HepG2 (cell line): ENCODE results near the gene EHBP1. TPM values are rescaled to one million over a fixed set of nuclear protein-coding genes. Genes with fewer than 3 reads are reported as not detected.

Source experiments
- ATAC-seq: fragments of 200-7000 bp; cut with Tn5 transposase; 3 replicates; pipeline ENCODE4 v1.9.1; 2020; ENCODE audit warnings: mild to moderate bottlenecking, moderate library complexity
- BruUV-seq: library from RNA; stranded (reverse); fragments of 400-500 nt; replicated peaks from 2 replicates; lab custom pipeline; 2021; lab: Mats Ljungman, UMichigan
- CTCF ChIA-PET: fragments of 300-600 bp; formaldehyde crosslinking; extraction: SDS; loops from one replicate; lab custom pipeline; 2021; ENCODE audit warnings: low total read pairs, inconsistent platforms, low intra/inter-chr PET ratio; lab: Yijun Ruan, JAX
- POLR2A ChIA-PET: fragments of 350-600 bp; sonication (Branson Sonifier 250); formaldehyde crosslinking; loops from one replicate; lab custom pipeline; 2020; ENCODE audit warnings: antibody characterized with exemption, inconsistent platforms; lab: Yijun Ruan, JAX
- DNase-seq: peaks from one replicate; pipeline ENCODE4 v3.0.0-alpha.2; 2015; ENCODE audit warnings: low spot score
- FAIRE-seq: peaks from 3 replicates; lab custom pipeline; 2011; peaks lifted over from hg19 to GRCh38; lab: Jason Lieb, UNC
- H2AFZ ChIP-seq: one replicate; pipeline ENCODE4 v1.6.1; 2011; ENCODE audit warnings: low read length, inconsistent platforms
- H3K27ac ChIP-seq: fragments of 300-600 bp; 3 replicates; pipeline ENCODE4 v1.8.0; 2011; ENCODE audit warnings: mixed run types, mild to moderate bottlenecking, mixed read lengths, low read length, inconsistent platforms; ENCODE audit not compliant: insufficient read depth; ENCODE audit errors: extremely low read length
- H3K27me3 ChIP-seq, 2 experiments: fragments of 200-600 bp in 1 of 2; 2 replicates in 1 of 2; 3 replicates in 1 of 2; pipeline versions ENCODE4 v1.6.0 to v1.8.0; 2011; ENCODE audit warnings: low read length in 2 of 2, mild to moderate bottlenecking in 2 of 2, moderate library complexity in 2 of 2, inconsistent platforms in 1 of 2; ENCODE audit not compliant: insufficient read depth in 2 of 2, control insufficient read depth in 1 of 2
- H3K36me3 ChIP-seq, 2 experiments: fragments of 200-600 bp in 1 of 2; replicated peaks in 1 of 2; 2 replicates in 1 of 2; 3 replicates in 1 of 2; pipeline versions ENCODE4 v1.5.1 to v1.8.0; 2011; ENCODE audit warnings: low read length in 2 of 2, inconsistent platforms in 1 of 2; ENCODE audit not compliant: insufficient read depth in 2 of 2, control insufficient read depth in 1 of 2
- H3K4me1 ChIP-seq: 2 replicates; pipeline ENCODE4 v1.5.1; 2012; ENCODE audit warnings: low read length, inconsistent platforms; ENCODE audit not compliant: insufficient read depth
- H3K4me2 ChIP-seq: 2 replicates; pipeline ENCODE4 v1.6.0; 2011; ENCODE audit warnings: low read depth, low read length, inconsistent platforms
- H3K4me3 ChIP-seq, 3 experiments: fragments of 200-600 bp in 1 of 3; sonication (generic), shearing (Covaris generic) in 1 of 3; replicated peaks in 1 of 3; 2 replicates each; pipeline ENCODE4 v1.5.1; 2011 to 2016; ENCODE audit warnings: low read length in 3 of 3, inconsistent platforms in 2 of 3, low read depth in 2 of 3, mild to moderate bottlenecking in 2 of 3, control low read depth in 1 of 3, mixed read lengths in 1 of 3; ENCODE audit not compliant: insufficient read depth in 1 of 3
- H3K79me2 ChIP-seq: one replicate; pipeline ENCODE4 v1.6.1; 2011; ENCODE audit warnings: low read length, inconsistent platforms; ENCODE audit not compliant: insufficient read depth
- H3K9ac ChIP-seq: 2 replicates; pipeline ENCODE4 v1.6.0; 2011; ENCODE audit warnings: mild to moderate bottlenecking, low read depth, low read length, inconsistent platforms; ENCODE audit not compliant: insufficient read depth
- H3K9me3 ChIP-seq: 2 replicates; pipeline ENCODE4 v1.5.1; 2012; ENCODE audit warnings: mild to moderate bottlenecking, low read length
- H4K20me1 ChIP-seq: 2 replicates; pipeline ENCODE4 v1.6.0; 2011; ENCODE audit warnings: inconsistent platforms, mild to moderate bottlenecking, low read length, moderate library complexity; ENCODE audit not compliant: insufficient read depth
- ERF ChIP-seq: IDR thresholded peaks from 2 replicates; pipeline ENCODE4 v1.6.1; 2018; ENCODE audit warnings: missing biosample characterization, missing genetic modification reagents
- HES4 ChIP-seq: sonication (generic); formaldehyde crosslinking; IDR thresholded peaks from 2 replicates; pipeline ENCODE4 v1.9.0; 2021; ENCODE audit warnings: mild to moderate bottlenecking, missing genetic modification reagents, borderline replicate concordance
- HHEX ChIP-seq: IDR thresholded peaks from 2 replicates; pipeline ENCODE4 v1.6.1; 2016; ENCODE audit warnings: control low read depth
- JUNB ChIP-seq: sonication (generic); formaldehyde crosslinking; IDR thresholded peaks from 2 replicates; pipeline ENCODE4 v1.8.0; 2022; ENCODE audit warnings: missing genetic modification reagents, mild to moderate bottlenecking, borderline replicate concordance
- KAT7 ChIP-seq: IDR thresholded peaks from 2 replicates; pipeline ENCODE4 v1.6.1; 2018; ENCODE audit warnings: borderline replicate concordance, missing compliant biosample characterization
- KDM2A ChIP-seq: sonication (generic); formaldehyde crosslinking; IDR thresholded peaks from 2 replicates; pipeline ENCODE4 v1.4.0; 2020; ENCODE audit warnings: low read depth, missing genetic modification reagents, borderline replicate concordance
- NBN ChIP-seq: fragments of 450-650 bp; conservative IDR thresholded peaks from 2 replicates; pipeline ENCODE4 v1.6.1; 2017
- PAF1 ChIP-seq: IDR thresholded peaks from 2 replicates; pipeline ENCODE4 v1.6.1; 2016; ENCODE audit warnings: missing genetic modification reagents, missing compliant biosample characterization
- SETDB1 ChIP-seq: sonication (generic); formaldehyde crosslinking; IDR thresholded peaks from 2 replicates; pipeline ENCODE4 v1.5.1; 2020; ENCODE audit warnings: missing genetic modification reagents, mild to moderate bottlenecking, borderline replicate concordance
- ZBTB7A ChIP-seq: sonication (generic); formaldehyde crosslinking; IDR thresholded peaks from 2 replicates; pipeline ENCODE4 v1.8.0; 2022; ENCODE audit warnings: mild to moderate bottlenecking, missing genetic modification reagents
- ZNF30 ChIP-seq: sonication (generic); formaldehyde crosslinking; IDR thresholded peaks from 2 replicates; pipeline ENCODE4 v1.5.0; 2020; ENCODE audit warnings: mild to moderate bottlenecking, missing genetic modification reagents
- ZNF496 ChIP-seq: sonication (generic); formaldehyde crosslinking; IDR thresholded peaks from 2 replicates; pipeline ENCODE4 v1.8.1; 2023; ENCODE audit warnings: mild to moderate bottlenecking, moderate library complexity, missing genetic modification reagents; ENCODE audit not compliant: insufficient replicate concordance
- ZSCAN30 ChIP-seq: sonication (generic); formaldehyde crosslinking; IDR thresholded peaks from 2 replicates; pipeline ENCODE4 v1.5.0; 2020; ENCODE audit warnings: mild to moderate bottlenecking, missing genetic modification reagents
- WGBS: methylation state at CpG from one replicate; pipeline ENCODE4 v1.1.6; 2017; ENCODE audit warnings: low lambda C conversion rate; 5-methylcytosine and 5-hydroxymethylcytosine counted together
- in situ Hi-C: cut with HindIII; loops from 2 replicates; pipeline ENCODE4 v1.10.0; 2017; ENCODE audit warnings: low pct_unique_long_range_greater_than_20kb; ENCODE audit not compliant: extremely low pct_ligation_motif_present
- intact Hi-C: fragments of 100-400 bp; cut with micrococcal nuclease; formaldehyde crosslinking; loops from one replicate; pipeline ENCODE4 v1.10.0; 2022; ENCODE audit not compliant: unreplicated experiment
- polyA plus RNA-seq, 8 experiments: library from polyadenylated mRNA; depleted of rRNA in 3 of 8; stranded (reverse) in 7 of 8; unstranded in 1 of 8; fragments of >200 nt; fragmentation: Illumina TruSeq in 4 of 8; extraction: Trizol in 4 of 8; gene quantifications; 2 replicates each; pipeline versions ENCODE4 v1.2.1 to v1.2.3, GENCODE V29; 2011 to 2016; ENCODE audit warnings: low read depth in 4 of 8, missing spikeins in 1 of 8, mixed read lengths in 1 of 8; ENCODE audit not compliant: insufficient read depth in 1 of 8
- total RNA-seq, 5 experiments: library from RNA; depleted of rRNA; stranded (reverse); fragments of >200 nt; fragmentation: Illumina TruSeq; extraction: Trizol; gene quantifications; 2 replicates each; pipeline ENCODE4 v1.2.3, GENCODE V29; 2016; ENCODE audit warnings: low read depth in 1 of 5
- TF ChIP-seq, protein P1 (sequence below): sonication (generic); formaldehyde crosslinking; IDR thresholded peaks from 2 replicates; pipeline ENCODE4 v1.9.0; 2021; ENCODE audit warnings: missing genetic modification reagents, borderline replicate concordance
- TF ChIP-seq, protein P2 (sequence below): sonication (generic); formaldehyde crosslinking; IDR thresholded peaks from 2 replicates; pipeline ENCODE4 v1.8.0; 2022; ENCODE audit warnings: mild to moderate bottlenecking, missing genetic modification reagents, moderate library complexity
- TF ChIP-seq, protein P3 (sequence below): sonication (generic); formaldehyde crosslinking; IDR thresholded peaks from 2 replicates; pipeline ENCODE4 v1.8.0; 2022; ENCODE audit warnings: missing genetic modification reagents, mild to moderate bottlenecking, borderline replicate concordance
- TF ChIP-seq, protein P4 (sequence below): sonication (generic); formaldehyde crosslinking; IDR thresholded peaks from 2 replicates; pipeline ENCODE4 v1.4.0; 2020; ENCODE audit warnings: missing genetic modification reagents, mild to moderate bottlenecking, borderline replicate concordance

The EHBP1 gene
- total and polyA plus RNA-seq, 2 of the 13 experiments (the other 11 are each of a cell fraction or from before 2014, with no cell fraction given), result 93.5 to 146 TPM

DNA sequence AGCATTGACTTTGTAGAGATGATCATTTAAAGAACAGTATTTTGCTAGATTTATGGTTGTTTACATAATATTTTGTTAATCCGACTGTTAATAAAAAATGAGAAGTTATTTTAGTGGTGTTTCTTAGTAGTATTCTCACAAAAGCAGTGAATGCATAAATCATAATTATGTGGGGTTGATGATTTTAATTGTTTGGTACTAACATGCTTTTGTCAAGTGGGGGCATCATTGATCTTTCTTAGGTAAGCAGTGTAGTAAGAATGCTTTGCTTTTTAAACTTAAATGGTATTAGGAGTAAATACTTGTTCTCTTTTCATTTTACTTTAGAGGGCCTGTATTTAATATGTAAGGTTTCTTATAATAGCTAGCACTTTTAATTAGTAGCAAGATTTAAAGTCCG is 235.9 kb downstream of the EHBP1 start:
- ChIA-PET POLR2A (no interaction called here), CTCF (no interaction called here)
- no peak overlapping the region for H3K4me2 ChIP-seq
- no peaks in the 10 kb centered on the region for H4K20me1 ChIP-seq
- WGBS, result 97% methylated on average over 2 of the region's 2 CpGs
- DNase-seq, result no peak
- in situ Hi-C loops, result no loop called here
- H3K27me3 ChIP-seq, result no peaks in the 10 kb centered on the region
- H3K36me3 ChIP-seq, result peaks cover 9 to 68% of the 10 kb centered on the region in 2 experiments
- ATAC-seq, result no peak
- FAIRE-seq, result no peak
- intact Hi-C loops, result no loop called here
- no peaks in the 10 kb centered on the region for H3K79me2 ChIP-seq
- TF ChIP-seq PAF1 (CRISPR knock-in tag) (no peak), JUNB (CRISPR knock-in tag) (no peak), KAT7 (CRISPR knock-in tag) (no peak), HES4 (CRISPR knock-in tag) (no peak), ZNF30 (no peak), KDM2A (CRISPR knock-in tag) (no peak), ZBTB7A (CRISPR knock-in tag) (no peak), SETDB1 (CRISPR knock-in tag) (no peak), HHEX (CRISPR knock-in tag) (no peak), NBN (no peak), ERF (CRISPR knock-in tag) (no peak), ZSCAN30 (CRISPR knock-in tag) (no peak), ZNF496 (CRISPR knock-in tag) (no peak)
- TF ChIP-seq, protein P1, sequence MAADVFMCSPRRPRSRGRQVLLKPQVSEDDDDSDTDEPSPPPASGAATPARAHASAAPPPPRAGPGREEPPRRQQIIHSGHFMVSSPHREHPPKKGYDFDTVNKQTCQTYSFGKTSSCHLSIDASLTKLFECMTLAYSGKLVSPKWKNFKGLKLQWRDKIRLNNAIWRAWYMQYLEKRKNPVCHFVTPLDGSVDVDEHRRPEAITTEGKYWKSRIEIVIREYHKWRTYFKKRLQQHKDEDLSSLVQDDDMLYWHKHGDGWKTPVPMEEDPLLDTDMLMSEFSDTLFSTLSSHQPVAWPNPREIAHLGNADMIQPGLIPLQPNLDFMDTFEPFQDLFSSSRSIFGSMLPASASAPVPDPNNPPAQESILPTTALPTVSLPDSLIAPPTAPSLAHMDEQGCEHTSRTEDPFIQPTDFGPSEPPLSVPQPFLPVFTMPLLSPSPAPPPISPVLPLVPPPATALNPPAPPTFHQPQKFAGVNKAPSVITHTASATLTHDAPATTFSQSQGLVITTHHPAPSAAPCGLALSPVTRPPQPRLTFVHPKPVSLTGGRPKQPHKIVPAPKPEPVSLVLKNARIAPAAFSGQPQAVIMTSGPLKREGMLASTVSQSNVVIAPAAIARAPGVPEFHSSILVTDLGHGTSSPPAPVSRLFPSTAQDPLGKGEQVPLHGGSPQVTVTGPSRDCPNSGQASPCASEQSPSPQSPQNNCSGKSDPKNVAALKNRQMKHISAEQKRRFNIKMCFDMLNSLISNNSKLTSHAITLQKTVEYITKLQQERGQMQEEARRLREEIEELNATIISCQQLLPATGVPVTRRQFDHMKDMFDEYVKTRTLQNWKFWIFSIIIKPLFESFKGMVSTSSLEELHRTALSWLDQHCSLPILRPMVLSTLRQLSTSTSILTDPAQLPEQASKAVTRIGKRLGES (CRISPR knock-in tag), result no peak
- TF ChIP-seq, protein P2, sequence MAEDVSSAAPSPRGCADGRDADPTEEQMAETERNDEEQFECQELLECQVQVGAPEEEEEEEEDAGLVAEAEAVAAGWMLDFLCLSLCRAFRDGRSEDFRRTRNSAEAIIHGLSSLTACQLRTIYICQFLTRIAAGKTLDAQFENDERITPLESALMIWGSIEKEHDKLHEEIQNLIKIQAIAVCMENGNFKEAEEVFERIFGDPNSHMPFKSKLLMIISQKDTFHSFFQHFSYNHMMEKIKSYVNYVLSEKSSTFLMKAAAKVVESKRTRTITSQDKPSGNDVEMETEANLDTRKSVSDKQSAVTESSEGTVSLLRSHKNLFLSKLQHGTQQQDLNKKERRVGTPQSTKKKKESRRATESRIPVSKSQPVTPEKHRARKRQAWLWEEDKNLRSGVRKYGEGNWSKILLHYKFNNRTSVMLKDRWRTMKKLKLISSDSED (CRISPR knock-in tag), result no peak
- TF ChIP-seq, protein P3, sequence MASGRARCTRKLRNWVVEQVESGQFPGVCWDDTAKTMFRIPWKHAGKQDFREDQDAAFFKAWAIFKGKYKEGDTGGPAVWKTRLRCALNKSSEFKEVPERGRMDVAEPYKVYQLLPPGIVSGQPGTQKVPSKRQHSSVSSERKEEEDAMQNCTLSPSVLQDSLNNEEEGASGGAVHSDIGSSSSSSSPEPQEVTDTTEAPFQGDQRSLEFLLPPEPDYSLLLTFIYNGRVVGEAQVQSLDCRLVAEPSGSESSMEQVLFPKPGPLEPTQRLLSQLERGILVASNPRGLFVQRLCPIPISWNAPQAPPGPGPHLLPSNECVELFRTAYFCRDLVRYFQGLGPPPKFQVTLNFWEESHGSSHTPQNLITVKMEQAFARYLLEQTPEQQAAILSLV (CRISPR knock-in tag), result no peak
- TF ChIP-seq, protein P4, sequence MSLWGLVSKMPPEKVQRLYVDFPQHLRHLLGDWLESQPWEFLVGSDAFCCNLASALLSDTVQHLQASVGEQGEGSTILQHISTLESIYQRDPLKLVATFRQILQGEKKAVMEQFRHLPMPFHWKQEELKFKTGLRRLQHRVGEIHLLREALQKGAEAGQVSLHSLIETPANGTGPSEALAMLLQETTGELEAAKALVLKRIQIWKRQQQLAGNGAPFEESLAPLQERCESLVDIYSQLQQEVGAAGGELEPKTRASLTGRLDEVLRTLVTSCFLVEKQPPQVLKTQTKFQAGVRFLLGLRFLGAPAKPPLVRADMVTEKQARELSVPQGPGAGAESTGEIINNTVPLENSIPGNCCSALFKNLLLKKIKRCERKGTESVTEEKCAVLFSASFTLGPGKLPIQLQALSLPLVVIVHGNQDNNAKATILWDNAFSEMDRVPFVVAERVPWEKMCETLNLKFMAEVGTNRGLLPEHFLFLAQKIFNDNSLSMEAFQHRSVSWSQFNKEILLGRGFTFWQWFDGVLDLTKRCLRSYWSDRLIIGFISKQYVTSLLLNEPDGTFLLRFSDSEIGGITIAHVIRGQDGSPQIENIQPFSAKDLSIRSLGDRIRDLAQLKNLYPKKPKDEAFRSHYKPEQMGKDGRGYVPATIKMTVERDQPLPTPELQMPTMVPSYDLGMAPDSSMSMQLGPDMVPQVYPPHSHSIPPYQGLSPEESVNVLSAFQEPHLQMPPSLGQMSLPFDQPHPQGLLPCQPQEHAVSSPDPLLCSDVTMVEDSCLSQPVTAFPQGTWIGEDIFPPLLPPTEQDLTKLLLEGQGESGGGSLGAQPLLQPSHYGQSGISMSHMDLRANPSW (CRISPR knock-in tag), result no peak
- H3K9ac ChIP-seq, result no peak overlapping the region
- no TSS peak for BruUV-seq
- no peak overlapping the region for H3K27ac ChIP-seq
- H3K9me3 ChIP-seq, result no peaks in the 10 kb centered on the region
- no peaks in the 10 kb centered on the region for H3K4me1 ChIP-seq
- no peak overlapping the region for H2AFZ ChIP-seq
- no peak overlapping the region for H3K4me3 ChIP-seq
